ENCODE results near the gene GALNT9.

GRCh38 chr12:132305560-132305966 is 23.8 kb downstream of the GALNT9 start:
- TF ChIP-seq EZH2phosphoT487 (IDR thresholded peaks at IDR 0.05; ENCODE audit: insufficient read depth, low read depth) (no peak), EZH2 (IDR thresholded peaks at IDR 0.05; ENCODE audit: insufficient read depth, poor library complexity, severe bottlenecking) (no peak)
